Neural crest cell (in vitro differentiated cells): ENCODE data around the gene RSPO1. TPM values are rescaled to one million over a fixed set of nuclear protein-coding genes. Genes with fewer than 3 reads are reported as not detected.

ENCODE experiments used
- DNase-seq: peaks from one replicate; pipeline ENCODE4 v3.0.0; 2021; ENCODE audit warnings: low read depth, mixed read lengths, low spot score
- H3K27ac Mint-ChIP-seq: one replicate; pipeline ENCODE4 v1.8.0; 2021; ENCODE audit warnings: mild to moderate bottlenecking, mixed read lengths; ENCODE audit not compliant: unreplicated experiment
- H3K27me3 Mint-ChIP-seq: 2 replicates; pipeline ENCODE4 v1.8.0; 2021; ENCODE audit warnings: low read depth, mild to moderate bottlenecking, mixed read lengths
- H3K36me3 Mint-ChIP-seq: 2 replicates; pipeline ENCODE4 v1.8.0; 2021; ENCODE audit warnings: low read depth, mild to moderate bottlenecking, mixed read lengths
- H3K4me1 Mint-ChIP-seq: 2 replicates; pipeline ENCODE4 v1.8.0; 2021; ENCODE audit warnings: mixed read lengths
- H3K4me3 Mint-ChIP-seq: one replicate; pipeline ENCODE4 v1.8.0; 2021; ENCODE audit warnings: mild to moderate bottlenecking, mixed read lengths
- H3K9me3 Mint-ChIP-seq: 2 replicates; pipeline ENCODE4 v1.8.0; 2021; ENCODE audit warnings: mixed read lengths
- CTCF ChIP-seq: fragments of 200-600 bp; sonication (generic); conservative IDR thresholded peaks from 2 replicates; pipeline ENCODE4 v1.5.0; 2021; ENCODE audit warnings: antibody characterized with exemption, mild to moderate bottlenecking
- total RNA-seq: library from RNA; stranded (reverse); gene quantifications from 2 replicates; pipeline ENCODE4 v1.2.1, GENCODE V29; 2021

Gene RSPO1
- total RNA-seq, 1 donor from 2014 or later = 0.54 TPM

- peak; percentile 6 for DNase-seq
- Mint-ChIP-seq H3K27ac (peak overlapping the region; percentile 35), H3K27me3 (peaks cover 19% of the 10 kb centered on the region), H3K4me3 (no peak overlapping the region), H3K4me1 (no peaks in the 10 kb centered on the region), H3K36me3 (no peaks in the 10 kb centered on the region), H3K9me3 (no peaks in the 10 kb centered on the region)
- TF ChIP-seq CTCF = no peak
These were observed 26.0 kb upstream of the RSPO1 start for GRCh38 chr1:37660664-37661063.

- no peak for DNase-seq
- Mint-ChIP-seq H3K4me1 (no peaks in the 10 kb centered on the region), H3K36me3 (no peaks in the 10 kb centered on the region), H3K27ac (no peak overlapping the region), H3K4me3 (no peak overlapping the region), H3K9me3 (no peaks in the 10 kb centered on the region), H3K27me3 (peaks cover 21% of the 10 kb centered on the region)
- TF ChIP-seq CTCF = no peak
These were observed 23.8 kb upstream of the RSPO1 start for GRCh38 chr1:37658486-37658885.

GRCh38 chr1:37657620-37658412 is 23.1 kb upstream of the RSPO1 start:
- no peak for DNase-seq
- peaks cover 21% of the 10 kb centered on the region for H3K27me3 Mint-ChIP-seq
- no peaks in the 10 kb centered on the region for H3K4me1 Mint-ChIP-seq
- H3K36me3 Mint-ChIP-seq = no peaks in the 10 kb centered on the region
- H3K4me3 Mint-ChIP-seq = no peak overlapping the region
- H3K27ac Mint-ChIP-seq = no peak overlapping the region
- no peaks in the 10 kb centered on the region for H3K9me3 Mint-ChIP-seq
- TF ChIP-seq CTCF = no peak

- TF ChIP-seq CTCF = no peak
- Mint-ChIP-seq H3K36me3 (no peaks in the 10 kb centered on the region), H3K9me3 (no peaks in the 10 kb centered on the region), H3K4me3 (no peak overlapping the region), H3K27me3 (peaks cover 21% of the 10 kb centered on the region), H3K27ac (no peak overlapping the region), H3K4me1 (no peaks in the 10 kb centered on the region)
- DNase-seq = no peak
These were observed 22.2 kb upstream of the RSPO1 start for GRCh38 chr1:37656881-37657280.

GRCh38 chr1:37656026-37656425 is 21.3 kb upstream of the RSPO1 start:
- no peak overlapping the region for H3K27ac Mint-ChIP-seq
- TF ChIP-seq CTCF = no peak
- no peaks in the 10 kb centered on the region for H3K4me1 Mint-ChIP-seq
- no peaks in the 10 kb centered on the region for H3K36me3 Mint-ChIP-seq
- H3K27me3 Mint-ChIP-seq = peaks cover 23% of the 10 kb centered on the region
- DNase-seq = no peak
- no peak overlapping the region for H3K4me3 Mint-ChIP-seq
- no peaks in the 10 kb centered on the region for H3K9me3 Mint-ChIP-seq
